Daoy (cell line): Measurements from ENCODE around the gene SPINDOC. TPM values are rescaled to one million over a fixed set of nuclear protein-coding genes. Genes with fewer than 3 reads are reported as not detected.
"Not testable (repeated sequence)": the region's sequence is repeated elsewhere in the genome, so short reads cannot be mapped to it uniquely, and the experiment has no call there.

Experiments used
- DNase-seq: peaks from one replicate; pipeline ENCODE4 v3.0.0-alpha.2; 2015; ENCODE audit warnings: low read depth
- total RNA-seq: library from RNA; depleted of rRNA; stranded (reverse); fragments of >200 nt; shearing (Covaris generic); gene quantifications from 2 replicates; pipeline ENCODE4 v1.2.3, GENCODE V29; 2014; rRNA removed

Gene SPINDOC
- total RNA-seq, 1 experiment from 2014 or later: 41.0 TPM

GRCh38 chr11:63855975-63856374 lies 42.7 kb downstream of the SPINDOC start:
- DNase-seq: no peak

DNA sequence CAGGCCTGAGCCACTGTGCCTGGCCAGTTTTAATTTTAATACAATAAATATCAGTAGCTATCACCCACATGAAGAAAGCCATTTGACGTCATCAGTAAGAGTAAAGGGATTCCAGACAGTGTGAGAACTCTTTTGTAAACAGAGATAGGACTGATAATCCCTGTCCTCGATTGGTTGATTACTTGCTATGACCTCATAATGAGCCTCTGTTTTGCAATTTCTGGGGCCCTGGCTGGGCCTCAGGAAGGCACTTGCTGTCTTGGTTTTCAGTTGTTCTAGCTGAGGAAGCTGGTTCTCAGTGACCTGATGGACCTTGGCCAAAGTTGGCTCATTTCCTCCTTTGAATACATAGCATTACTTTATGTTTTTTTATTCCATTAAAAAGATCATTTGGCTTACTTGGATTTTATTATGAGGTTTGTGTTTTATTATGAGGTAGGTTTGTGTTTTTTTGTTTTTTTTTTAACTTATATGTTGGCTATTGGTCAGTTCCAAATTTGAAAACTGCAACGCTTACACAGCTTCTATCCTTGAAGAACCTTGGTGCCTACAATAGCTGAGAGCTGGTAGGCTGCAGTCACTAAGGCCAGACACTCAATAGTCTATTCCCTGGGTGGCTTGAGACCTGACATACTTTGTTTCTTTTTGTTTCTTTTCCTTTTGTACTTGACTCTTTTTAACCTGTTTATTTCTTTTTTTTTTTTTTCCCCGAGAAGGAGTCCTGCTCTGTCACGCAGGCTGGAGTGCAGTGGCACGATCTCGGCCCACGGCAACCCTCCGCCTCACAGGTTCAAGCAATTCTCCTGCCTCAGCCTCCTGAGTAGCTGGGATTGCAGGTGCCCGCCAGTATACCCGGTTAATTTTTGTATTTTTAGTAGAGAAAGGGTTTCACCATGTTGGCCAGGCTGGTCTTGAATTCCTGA lies 45.6 kb downstream of the SPINDOC start:
- no peak for DNase-seq

- DNase-seq: no peak
Measured at GRCh38 chr11:63862923-63863322, 49.7 kb downstream of the SPINDOC start.

DNA sequence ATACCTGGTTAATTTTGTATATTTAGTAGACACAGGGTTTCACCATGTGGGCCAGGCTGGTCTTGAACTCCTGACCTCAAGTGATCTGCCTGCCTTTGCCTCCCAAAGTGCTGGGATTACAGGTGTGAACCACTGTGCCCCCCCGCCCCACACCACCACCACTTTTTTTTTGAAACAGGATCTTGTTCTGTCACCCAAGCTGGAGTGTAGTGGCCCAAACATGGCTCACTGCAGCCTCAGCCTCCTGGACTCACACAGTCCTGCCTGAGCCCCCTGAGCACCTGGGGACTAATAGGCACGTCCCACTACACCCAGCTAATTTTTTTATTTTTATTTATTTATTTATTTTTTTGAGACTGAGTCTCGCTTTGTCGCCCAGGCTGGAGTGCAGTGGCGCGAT lies 50.4 kb downstream of the SPINDOC start:
- not testable (repeated sequence) for DNase-seq

- DNase-seq: peak; percentile 30
Measured at GRCh38 chr11:63866211-63866610, 53.0 kb downstream of the SPINDOC start.

GRCh38 chr11:63867511-63867910 lies 54.3 kb downstream of the SPINDOC start:
- no peak for DNase-seq

DNA sequence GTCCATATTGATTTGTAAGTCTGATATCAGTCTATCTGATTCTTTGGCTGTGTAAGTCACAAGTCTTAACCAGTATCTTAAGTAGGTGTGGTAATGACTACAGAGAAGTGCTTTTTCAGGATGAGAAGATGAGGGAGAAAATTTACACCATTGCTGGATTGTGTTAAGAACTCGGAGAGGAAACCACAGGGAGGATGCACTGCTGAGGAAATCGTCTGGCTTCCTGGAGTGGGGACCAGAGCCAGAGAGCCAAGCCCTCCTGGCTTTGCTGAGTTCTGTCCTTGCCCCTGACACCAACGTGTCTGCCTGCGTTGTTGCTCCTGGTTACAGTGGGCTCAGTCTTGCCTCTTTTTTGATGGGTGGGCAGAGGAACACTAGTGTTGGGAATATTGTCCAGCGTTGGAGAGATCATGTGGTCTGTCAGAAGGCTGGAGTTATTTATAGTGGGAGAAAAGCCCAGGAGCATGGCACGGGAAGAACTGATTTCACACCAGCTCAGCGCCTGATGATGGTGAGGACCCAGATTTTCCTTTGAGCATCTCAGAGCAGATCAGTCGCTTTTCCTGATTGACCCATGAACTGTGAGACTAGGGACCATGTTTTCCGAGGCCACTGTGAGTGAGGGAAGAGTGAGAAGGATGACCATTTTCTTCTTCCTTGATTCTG lies 55.3 kb downstream of the SPINDOC start:
- no peak for DNase-seq

- DNase-seq: no peak
Measured at GRCh38 chr11:63869171-63869591, 55.9 kb downstream of the SPINDOC start.

GRCh38 chr11:63869683-63870082 lies 56.4 kb downstream of the SPINDOC start:
- no peak for DNase-seq

DNA sequence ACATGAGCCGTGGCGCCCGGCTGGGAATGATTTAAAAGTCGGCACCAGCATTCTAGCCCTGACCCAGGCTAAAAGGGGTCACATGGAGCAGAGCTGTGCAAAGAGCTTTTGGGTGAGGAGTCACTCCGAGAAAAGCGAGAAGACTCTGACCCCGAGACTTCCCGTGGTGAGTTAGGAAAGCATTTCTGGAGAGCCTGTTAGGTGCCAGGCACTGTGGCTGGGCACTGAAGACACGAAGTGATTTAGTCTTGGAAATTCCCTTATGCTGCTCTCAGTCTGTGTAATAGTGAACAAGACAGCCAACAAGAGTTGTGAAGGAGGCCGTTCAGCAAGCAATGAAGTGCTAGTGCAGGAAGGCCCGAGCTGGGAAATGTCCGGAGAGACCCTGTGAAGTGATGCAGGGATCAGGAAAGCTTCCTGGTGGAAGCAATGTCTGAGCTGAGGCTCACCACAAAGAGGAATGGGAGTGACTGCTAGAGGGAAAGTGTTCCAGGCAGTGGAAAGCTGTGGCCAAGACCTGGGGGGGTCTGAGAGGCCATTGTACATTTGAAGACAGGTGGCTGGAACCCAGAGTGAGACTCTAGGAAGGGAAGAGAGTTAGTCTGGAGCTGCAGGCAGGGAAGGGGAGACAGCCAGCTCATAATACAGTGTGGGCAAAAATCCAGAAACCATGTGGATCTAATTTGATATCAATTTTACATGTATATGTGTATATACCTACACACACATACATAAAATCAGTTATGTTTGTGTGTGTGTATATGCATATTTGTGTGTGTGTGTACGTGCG lies 57.3 kb downstream of the SPINDOC start:
- no peak for DNase-seq

DNA sequence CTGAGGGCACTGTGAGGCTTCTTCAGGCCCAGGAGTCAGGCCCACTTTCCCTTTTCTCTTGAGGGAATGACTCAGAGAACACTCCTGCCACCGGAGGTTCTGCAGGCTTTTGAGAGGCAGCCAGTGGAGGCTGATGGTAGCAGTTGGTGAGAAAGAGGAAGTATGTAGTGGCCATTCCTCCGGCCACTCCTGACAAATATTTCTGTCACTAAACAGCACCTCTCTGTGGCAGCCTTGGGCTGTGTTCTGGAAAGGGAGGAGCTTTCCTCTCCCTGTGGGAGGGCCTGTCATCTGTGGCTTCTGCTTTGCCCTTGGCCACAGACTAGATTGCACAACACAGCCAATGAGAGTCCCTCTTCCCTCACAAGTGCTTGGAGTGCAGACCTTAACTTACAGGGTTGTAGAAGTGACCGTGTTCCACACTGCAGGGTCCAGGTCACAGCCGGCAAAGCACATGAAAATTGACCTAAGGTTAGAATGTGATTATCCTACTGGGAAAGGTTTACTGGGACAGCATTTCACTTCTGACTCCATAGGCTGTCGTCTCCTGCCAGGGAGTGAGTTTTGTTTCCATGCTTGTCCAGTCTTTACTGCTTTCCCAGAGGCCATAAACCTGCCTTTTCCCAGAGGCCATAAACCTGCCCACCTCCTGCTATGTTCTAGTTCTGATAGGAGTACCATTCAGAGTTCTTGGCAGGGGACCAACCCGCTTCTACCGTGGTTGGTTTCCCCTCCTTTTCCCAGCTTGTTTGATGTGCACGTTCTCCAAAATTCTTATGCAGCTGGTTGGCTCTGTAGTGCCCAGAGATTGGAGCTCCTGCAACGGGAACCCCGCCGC lies 58.9 kb downstream of the SPINDOC start:
- DNase-seq: peak; percentile 85

GRCh38 chr11:63872800-63873197 lies 59.5 kb downstream of the SPINDOC start:
- no peak for DNase-seq

DNA sequence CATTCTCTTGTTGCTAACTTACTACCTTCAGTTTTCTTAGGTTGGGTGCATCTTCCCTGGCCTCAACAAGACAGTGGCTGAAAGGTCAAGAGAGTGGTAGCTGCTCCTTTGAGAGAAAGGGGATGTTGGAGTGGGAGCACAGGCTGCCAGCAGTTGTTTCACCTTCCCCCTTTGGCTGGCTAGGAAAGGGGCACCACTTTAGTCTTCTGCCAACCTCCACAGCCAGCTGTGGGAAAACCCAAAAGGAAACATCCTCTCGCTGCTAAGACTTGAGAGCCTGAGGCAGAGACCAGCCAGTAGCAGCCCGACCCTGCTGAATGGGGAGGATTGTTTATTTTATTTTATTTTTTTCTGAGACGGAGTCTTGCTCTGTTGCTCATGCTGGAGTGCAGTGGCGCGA lies 60.1 kb downstream of the SPINDOC start:
- DNase-seq: no peak

DNA sequence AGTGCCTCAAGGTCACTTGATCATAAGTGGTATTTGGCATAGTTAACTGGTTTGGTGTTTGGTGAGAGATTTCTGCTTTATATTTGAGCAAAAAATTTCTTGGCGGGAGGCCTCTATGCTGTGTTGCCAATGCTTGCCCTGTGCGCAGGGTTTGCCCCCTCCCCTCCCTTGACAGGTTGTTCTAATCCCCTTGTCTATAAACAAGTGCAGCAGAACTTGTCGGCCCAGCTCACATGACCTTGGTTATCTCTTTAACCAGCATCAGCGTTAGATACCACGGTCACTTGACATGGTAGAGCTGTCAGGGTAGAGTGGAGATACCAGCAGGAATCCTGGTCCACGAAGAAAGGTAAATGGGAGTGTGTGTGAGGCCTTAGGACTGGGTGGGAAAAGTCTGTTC lies 61.3 kb downstream of the SPINDOC start:
- DNase-seq: no peak

- DNase-seq: no peak
Measured at GRCh38 chr11:63875506-63876065, 62.3 kb downstream of the SPINDOC start.

DNA sequence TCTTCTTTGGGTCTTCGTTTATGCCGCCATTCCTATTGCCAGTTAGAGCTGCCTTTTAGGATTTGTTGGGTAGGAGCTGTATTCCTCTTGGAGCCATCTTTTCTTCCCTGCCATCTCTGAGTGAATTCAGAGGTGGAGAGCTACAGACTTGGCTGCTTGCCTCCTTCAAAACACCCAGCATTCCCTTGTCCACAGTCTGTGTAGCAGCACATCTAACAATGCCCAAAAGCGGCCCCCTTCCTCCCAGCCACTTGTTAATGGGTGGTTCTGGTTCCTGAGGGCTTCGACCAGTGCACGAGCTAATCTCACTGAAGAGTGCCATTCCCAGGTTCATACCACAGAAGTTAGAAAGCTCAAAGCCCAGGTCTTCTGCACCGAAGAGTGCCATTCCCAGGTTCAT lies 63.4 kb downstream of the SPINDOC start:
- DNase-seq: no peak

Other genes with a start within 250 kb of the SPINDOC start
- gene PLAAT3, start 199.0 kb upstream of the SPINDOC start, total RNA-seq: 24.3 and 30.3 TPM in 2 replicates
- gene ATL3, start 142.1 kb upstream of the SPINDOC start, total RNA-seq: 36.3 and 44.4 TPM in 2 replicates
- 39.0 and 56.5 TPM in 2 replicates for gene RTN3, start 132.0 kb upstream of the SPINDOC start, total RNA-seq
- 9.4 and 14.0 TPM in 2 replicates for gene ZFTA, start 44.7 kb upstream of the SPINDOC start, total RNA-seq
- gene MARK2, start 25.7 kb downstream of the SPINDOC start, total RNA-seq: 11.4 and 12.5 TPM in 2 replicates
- 0.36 and 0.80 TPM in 2 replicates for gene RCOR2, start 103.7 kb downstream of the SPINDOC start, total RNA-seq
- 12.6 and 17.5 TPM in 2 replicates for gene NAA40, start 125.5 kb downstream of the SPINDOC start, total RNA-seq
- gene COX8A, start 161.2 kb downstream of the SPINDOC start, total RNA-seq: 361 and 414 TPM in 2 replicates
- gene OTUB1, start 173.0 kb downstream of the SPINDOC start, total RNA-seq: 30.7 and 36.9 TPM in 2 replicates
- gene FLRT1, start 222.5 kb downstream of the SPINDOC start, total RNA-seq: not detected in 2 replicates